Body of pancreas (tissue), 4 donors: ENCODE measurements around the gene LONRF2.

Source experiments
- CTCF ChIP-seq, 7 experiments: fragments of 450-650 bp in 4 of 7; fragments of 200-600 bp in 3 of 7; sonication (generic) in 3 of 7; IDR thresholded peaks; one replicate each; pipeline ENCODE4 v1.5.1; 2016 to 2019; ENCODE audit warnings: antibody characterized with exemption in 7 of 7
- POLR2A ChIP-seq, 3 donors: fragments of 450-650 bp; IDR thresholded peaks; one replicate each; pipeline ENCODE4 v1.6.1; 2016; ENCODE audit warnings: antibody characterized with exemption in 3 of 3, mild to moderate bottlenecking in 2 of 3

DNA sequence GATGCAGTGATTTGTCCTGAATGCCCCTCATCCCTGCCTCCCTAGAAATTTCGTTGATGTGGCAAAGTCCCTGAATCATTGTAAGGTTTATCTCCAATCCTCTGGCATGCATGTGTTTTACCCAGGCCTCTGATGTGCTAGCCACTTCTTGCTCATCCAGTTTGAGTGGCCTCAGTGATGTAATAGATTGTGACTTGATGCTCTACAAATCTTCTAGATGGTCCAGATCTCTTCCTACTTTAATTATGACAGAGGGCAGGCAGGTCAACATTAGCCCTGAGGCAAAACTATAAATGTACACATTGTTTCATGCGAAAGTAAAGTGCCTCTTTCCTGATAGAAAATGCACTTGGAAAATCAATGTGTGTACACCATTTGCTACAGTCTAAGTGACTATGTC is 54.5 kb downstream of the LONRF2 start:
- TF ChIP-seq CTCF (IDR thresholded peaks at IDR 0.05), result no peak
- no peak for TF ChIP-seq POLR2A (IDR thresholded peaks at IDR 0.05)
